ENCODE results near the gene RNH1. TPM values are rescaled to one million over a fixed set of nuclear protein-coding genes. Genes with fewer than 3 reads are reported as not detected.

Gene RNH1
- total and polyA plus RNA-seq, 10 of the 15 experiments (the other 5 are each of a cell fraction or from before 2014, with no cell fraction given) = 2.3 to 162 (median 72.1) TPM

GRCh38 chr11:499201-500076, 7.6 kb downstream of the RNH1 start (continued):
- TF ChIP-seq CUX1 (IDR thresholded peaks at IDR 0.05; ENCODE audit: insufficient replicate concordance, low read depth, low read length) = no peak
- no peak for TF ChIP-seq ZBTB33 (IDR thresholded peaks at IDR 0.05)
- TF ChIP-seq ATF7 (IDR thresholded peaks at IDR 0.05; ENCODE audit: low read depth) = no peak
- no peak for TF ChIP-seq CHD1 (IDR thresholded peaks at IDR 0.05; ENCODE audit: low read depth, low read length)
- TF ChIP-seq REST (IDR thresholded peaks at IDR 0.05; ENCODE audit: low read depth, low read length) = no peak
- TF ChIP-seq, protein P1, sequence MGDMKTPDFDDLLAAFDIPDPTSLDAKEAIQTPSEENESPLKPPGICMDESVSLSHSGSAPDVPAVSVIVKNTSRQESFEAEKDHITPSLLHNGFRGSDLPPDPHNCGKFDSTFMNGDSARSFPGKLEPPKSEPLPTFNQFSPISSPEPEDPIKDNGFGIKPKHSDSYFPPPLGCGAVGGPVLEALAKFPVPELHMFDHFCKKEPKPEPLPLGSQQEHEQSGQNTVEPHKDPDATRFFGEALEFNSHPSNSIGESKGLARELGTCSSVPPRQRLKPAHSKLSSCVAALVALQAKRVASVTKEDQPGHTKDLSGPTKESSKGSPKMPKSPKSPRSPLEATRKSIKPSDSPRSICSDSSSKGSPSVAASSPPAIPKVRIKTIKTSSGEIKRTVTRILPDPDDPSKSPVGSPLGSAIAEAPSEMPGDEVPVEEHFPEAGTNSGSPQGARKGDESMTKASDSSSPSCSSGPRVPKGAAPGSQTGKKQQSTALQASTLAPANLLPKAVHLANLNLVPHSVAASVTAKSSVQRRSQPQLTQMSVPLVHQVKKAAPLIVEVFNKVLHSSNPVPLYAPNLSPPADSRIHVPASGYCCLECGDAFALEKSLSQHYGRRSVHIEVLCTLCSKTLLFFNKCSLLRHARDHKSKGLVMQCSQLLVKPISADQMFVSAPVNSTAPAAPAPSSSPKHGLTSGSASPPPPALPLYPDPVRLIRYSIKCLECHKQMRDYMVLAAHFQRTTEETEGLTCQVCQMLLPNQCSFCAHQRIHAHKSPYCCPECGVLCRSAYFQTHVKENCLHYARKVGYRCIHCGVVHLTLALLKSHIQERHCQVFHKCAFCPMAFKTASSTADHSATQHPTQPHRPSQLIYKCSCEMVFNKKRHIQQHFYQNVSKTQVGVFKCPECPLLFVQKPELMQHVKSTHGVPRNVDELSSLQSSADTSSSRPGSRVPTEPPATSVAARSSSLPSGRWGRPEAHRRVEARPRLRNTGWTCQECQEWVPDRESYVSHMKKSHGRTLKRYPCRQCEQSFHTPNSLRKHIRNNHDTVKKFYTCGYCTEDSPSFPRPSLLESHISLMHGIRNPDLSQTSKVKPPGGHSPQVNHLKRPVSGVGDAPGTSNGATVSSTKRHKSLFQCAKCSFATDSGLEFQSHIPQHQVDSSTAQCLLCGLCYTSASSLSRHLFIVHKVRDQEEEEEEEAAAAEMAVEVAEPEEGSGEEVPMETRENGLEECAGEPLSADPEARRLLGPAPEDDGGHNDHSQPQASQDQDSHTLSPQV (IDR thresholded peaks at IDR 0.05) = no peak
